Fibroblast of lung (primary cell): ENCODE results near the gene CDKN2A. TPM values are rescaled to one million over a fixed set of nuclear protein-coding genes. Genes with fewer than 3 reads are reported as not detected.
A peak's percentile ranks its signal among the peaks of the same experiment; 100 is the strongest.

Source experiments
- DNase-seq, 2 donors: peaks; one replicate each; pipeline versions ENCODE4 v3.0.0 to v3.0.0-alpha.2; 2010; ENCODE audit warnings: low read depth in 2 of 2
- H2AFZ ChIP-seq: 2 replicates; pipeline ENCODE4 v1.5.1; 2012; ENCODE audit warnings: low read length, control low read depth, inconsistent platforms
- H3K27ac ChIP-seq: 2 replicates; pipeline ENCODE4 v1.5.1; 2011; ENCODE audit warnings: low read length, control low read depth; ENCODE audit not compliant: insufficient read depth
- H3K27me3 ChIP-seq: 2 replicates; pipeline ENCODE4 v1.5.1; 2011; ENCODE audit warnings: mild to moderate bottlenecking, low read length; ENCODE audit not compliant: control insufficient read depth, insufficient read depth
- H3K36me3 ChIP-seq: 2 replicates; pipeline ENCODE4 v1.5.1; 2011; ENCODE audit warnings: low read length; ENCODE audit not compliant: control insufficient read depth, insufficient read depth
- H3K4me1 ChIP-seq: 2 replicates; pipeline ENCODE4 v1.5.1; 2011; ENCODE audit warnings: low read length; ENCODE audit not compliant: control insufficient read depth, insufficient read depth; ENCODE audit errors: extremely low read depth
- H3K4me2 ChIP-seq: 2 replicates; pipeline ENCODE4 v1.5.1; 2011; ENCODE audit warnings: low read length, control low read depth; ENCODE audit not compliant: insufficient read depth; ENCODE audit errors: extremely low read depth
- H3K4me3 ChIP-seq, 4 experiments: fragments of 200-600 bp in 1 of 4; sonication (generic) in 1 of 4; replicated peaks in 1 of 4; 2 replicates each; pipeline ENCODE4 v1.5.1; 2011 to 2016; ENCODE audit warnings: low read length in 4 of 4, low read depth in 3 of 4, mild to moderate bottlenecking in 3 of 4, control low read depth in 2 of 4, inconsistent platforms in 1 of 4, mixed read lengths in 1 of 4; ENCODE audit not compliant: insufficient read depth in 1 of 4; ENCODE audit errors: control extremely low read depth in 1 of 4
- H3K79me2 ChIP-seq: 2 replicates; pipeline ENCODE4 v1.5.1; 2012; ENCODE audit warnings: mild to moderate bottlenecking, low read length, inconsistent platforms; ENCODE audit not compliant: control insufficient read depth, insufficient read depth
- H3K9ac ChIP-seq: 2 replicates; pipeline ENCODE4 v1.5.1; 2011; ENCODE audit warnings: mild to moderate bottlenecking, low read length, control low read depth; ENCODE audit not compliant: insufficient read depth
- H3K9me3 ChIP-seq: 2 replicates; pipeline ENCODE4 v1.5.1; 2012; ENCODE audit warnings: low read depth, low read length; ENCODE audit not compliant: control insufficient read depth, insufficient read depth
- H4K20me1 ChIP-seq: 2 replicates; pipeline ENCODE4 v1.5.1; 2011; ENCODE audit warnings: low read length; ENCODE audit not compliant: control insufficient read depth, insufficient read depth; ENCODE audit errors: extremely low read depth
- CTCF ChIP-seq, 2 donors: IDR thresholded peaks in 1 of 2; conservative IDR thresholded peaks in 1 of 2; 1 replicate in 1 of 2; 2 replicates in 1 of 2; pipeline ENCODE4 v1.5.1; 2011 to 2012; ENCODE audit warnings: low read length in 2 of 2, control low read depth in 1 of 2, inconsistent platforms in 1 of 2, low read depth in 1 of 2, mild to moderate bottlenecking in 1 of 2
- EZH2 ChIP-seq: IDR thresholded peaks from 2 replicates; pipeline ENCODE4 v1.5.1; 2012; ENCODE audit warnings: low read length, control low read depth, mild to moderate bottlenecking; ENCODE audit errors: missing control alignments
- polyA plus RNA-seq, 2 donors: library from polyadenylated mRNA; depleted of rRNA in 1 of 2; stranded (reverse) in 1 of 2; unstranded in 1 of 2; fragments of >200 nt; gene quantifications; 2 replicates each; pipeline ENCODE4 v1.2.1, GENCODE V29; 2011 to 2012; ENCODE audit warnings: missing spikeins in 1 of 2
- total RNA-seq: library from RNA; depleted of rRNA; stranded (reverse); fragments of >200 nt; gene quantifications from 2 replicates; pipeline ENCODE4 v1.2.1, GENCODE V29; 2014

Gene CDKN2A
- total and polyA plus RNA-seq, 2 donors (not counting 1 experiment from before 2014, with no cell fraction given): 19.2 to 23.5 TPM

- Histone ChIP-seq H3K9ac (no peak overlapping the region), H2AFZ (no peak overlapping the region), H3K4me1 (no peaks in the 10 kb centered on the region), H3K27ac (no peak overlapping the region), H3K9me3 (no peaks in the 10 kb centered on the region), H4K20me1 (no peaks in the 10 kb centered on the region), H3K4me3 (no peak overlapping the region), H3K27me3 (peaks cover 45% of the 10 kb centered on the region), H3K4me2 (no peak overlapping the region), H3K36me3 (no peaks in the 10 kb centered on the region), H3K79me2 (no peaks in the 10 kb centered on the region)
- TF ChIP-seq CTCF (conservative IDR thresholded peaks at IDR 0.05 in 1 of 2, IDR thresholded peaks at IDR 0.05 in 1 of 2; ENCODE audit: low read depth in 1 of 2, low read length in 2 of 2) (no peak), EZH2 (no peak)
- no peak for DNase-seq
These were observed 27.0 kb downstream of the CDKN2A start for GRCh38 chr9:21967169-21967568.

GRCh38 chr9:21966140-21966851 lies 27.9 kb downstream of the CDKN2A start:
- Histone ChIP-seq H2AFZ (no peak overlapping the region), H3K27me3 (peaks cover 44% of the 10 kb centered on the region), H3K9me3 (no peaks in the 10 kb centered on the region), H3K9ac (no peak overlapping the region), H3K4me2 (peak overlapping the region; percentile 61), H3K4me1 (no peaks in the 10 kb centered on the region), H3K36me3 (no peaks in the 10 kb centered on the region), H3K4me3 (no peak overlapping the region), H3K27ac (no peak overlapping the region), H3K79me2 (no peaks in the 10 kb centered on the region), H4K20me1 (no peaks in the 10 kb centered on the region)
- TF ChIP-seq CTCF (conservative IDR thresholded peaks at IDR 0.05 in 1 of 2, IDR thresholded peaks at IDR 0.05 in 1 of 2; ENCODE audit: low read depth in 1 of 2, low read length in 2 of 2) (no peak), EZH2 (no peak)
- no peak for DNase-seq

GRCh38 chr9:21965401-21965951 lies 28.7 kb downstream of the CDKN2A start:
- H3K9me3 ChIP-seq: no peaks in the 10 kb centered on the region
- H3K4me3 ChIP-seq: peak overlapping the region; percentile 0 to 48 (median 24)
- no peak for TF ChIP-seq EZH2
- TF ChIP-seq CTCF (conservative IDR thresholded peaks at IDR 0.05 in 1 of 2, IDR thresholded peaks at IDR 0.05 in 1 of 2; ENCODE audit: low read depth in 1 of 2, low read length in 2 of 2): peak; percentile 53 to 68
- no peaks in the 10 kb centered on the region for H3K4me1 ChIP-seq
- no peaks in the 10 kb centered on the region for H4K20me1 ChIP-seq
- H3K9ac ChIP-seq: no peak overlapping the region
- peak; percentile 67 to 75 for DNase-seq
- peaks cover 35% of the 10 kb centered on the region for H3K27me3 ChIP-seq
- H3K4me2 ChIP-seq: peak overlapping the region; percentile 61
- H2AFZ ChIP-seq: peak overlapping the region; percentile 29
- no peaks in the 10 kb centered on the region for H3K79me2 ChIP-seq
- H3K27ac ChIP-seq: no peak overlapping the region
- H3K36me3 ChIP-seq: no peaks in the 10 kb centered on the region
